A673 (cell line): ENCODE measurements around the gene FMR1.

ENCODE experiments used
- EZH2 ChIP-seq: fragments of 200-600 bp; sonication (generic); IDR thresholded peaks from 2 replicates; pipeline ENCODE4 v1.6.1; 2017; ENCODE audit warnings: borderline replicate concordance, low read depth, mild to moderate bottlenecking, mixed read lengths, antibody characterized with exemption, low read length; ENCODE audit not compliant: poor library complexity, severe bottlenecking
- TF ChIP-seq, protein P1 (sequence below): fragments of 300-800, 200-600 bp; sonication (generic); conservative IDR thresholded peaks from 2 replicates; pipeline ENCODE4 v1.5.1; 2017; ENCODE audit warnings: low read depth, mild to moderate bottlenecking, antibody characterized with exemption, low read length, moderate library complexity, mixed read lengths

DNA sequence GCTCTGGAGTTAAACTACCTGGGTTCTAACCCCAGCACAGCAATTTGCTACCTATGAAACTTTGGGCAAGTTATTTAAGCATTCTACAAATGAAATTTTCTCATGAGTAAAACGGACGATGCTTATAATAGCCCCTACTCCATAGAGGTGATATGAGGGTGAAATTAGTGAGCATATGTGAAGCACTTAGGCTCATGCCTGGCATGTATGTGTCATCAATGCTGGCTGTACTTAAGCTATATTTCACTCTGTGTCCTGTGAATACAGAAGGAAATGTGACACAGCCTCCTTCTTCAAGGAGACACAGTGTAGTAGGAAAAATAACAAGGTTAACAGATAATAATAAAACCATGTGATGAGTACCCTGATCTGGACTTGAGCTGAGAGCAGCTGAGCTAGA lies 49.0 kb downstream of the FMR1 start:
- TF ChIP-seq, protein P1, sequence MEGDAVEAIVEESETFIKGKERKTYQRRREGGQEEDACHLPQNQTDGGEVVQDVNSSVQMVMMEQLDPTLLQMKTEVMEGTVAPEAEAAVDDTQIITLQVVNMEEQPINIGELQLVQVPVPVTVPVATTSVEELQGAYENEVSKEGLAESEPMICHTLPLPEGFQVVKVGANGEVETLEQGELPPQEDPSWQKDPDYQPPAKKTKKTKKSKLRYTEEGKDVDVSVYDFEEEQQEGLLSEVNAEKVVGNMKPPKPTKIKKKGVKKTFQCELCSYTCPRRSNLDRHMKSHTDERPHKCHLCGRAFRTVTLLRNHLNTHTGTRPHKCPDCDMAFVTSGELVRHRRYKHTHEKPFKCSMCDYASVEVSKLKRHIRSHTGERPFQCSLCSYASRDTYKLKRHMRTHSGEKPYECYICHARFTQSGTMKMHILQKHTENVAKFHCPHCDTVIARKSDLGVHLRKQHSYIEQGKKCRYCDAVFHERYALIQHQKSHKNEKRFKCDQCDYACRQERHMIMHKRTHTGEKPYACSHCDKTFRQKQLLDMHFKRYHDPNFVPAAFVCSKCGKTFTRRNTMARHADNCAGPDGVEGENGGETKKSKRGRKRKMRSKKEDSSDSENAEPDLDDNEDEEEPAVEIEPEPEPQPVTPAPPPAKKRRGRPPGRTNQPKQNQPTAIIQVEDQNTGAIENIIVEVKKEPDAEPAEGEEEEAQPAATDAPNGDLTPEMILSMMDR = no peak
- no peak for TF ChIP-seq EZH2
